ENCODE measurements around the gene STOM.

- TF ChIP-seq CTCF (IDR thresholded peaks at IDR 0.05) (no peak), POLR2AphosphoS5 (IDR thresholded peaks at IDR 0.05) (peak; percentile 88), POLR2A (IDR thresholded peaks at IDR 0.05) (no peak)
Measured at GRCh38 chr9:121294866-121295661, 75.0 kb downstream of the STOM start.

All from gastroesophageal sphincter (tissue), 3 donors.